22Rv1 (cell line): ENCODE results near the gene REXO1.

ENCODE experiments used
- ZFX ChIP-seq: fragments of 450-650 bp; IDR thresholded peaks from 2 replicates; pipeline ENCODE4 v1.6.1; 2017; ENCODE audit warnings: antibody characterized with exemption, borderline replicate concordance
- TF ChIP-seq, protein P1 (sequence below): fragments of 450-650 bp; IDR thresholded peaks from 2 replicates; pipeline ENCODE4 v1.5.1; 2017; ENCODE audit warnings: mild to moderate bottlenecking

DNA sequence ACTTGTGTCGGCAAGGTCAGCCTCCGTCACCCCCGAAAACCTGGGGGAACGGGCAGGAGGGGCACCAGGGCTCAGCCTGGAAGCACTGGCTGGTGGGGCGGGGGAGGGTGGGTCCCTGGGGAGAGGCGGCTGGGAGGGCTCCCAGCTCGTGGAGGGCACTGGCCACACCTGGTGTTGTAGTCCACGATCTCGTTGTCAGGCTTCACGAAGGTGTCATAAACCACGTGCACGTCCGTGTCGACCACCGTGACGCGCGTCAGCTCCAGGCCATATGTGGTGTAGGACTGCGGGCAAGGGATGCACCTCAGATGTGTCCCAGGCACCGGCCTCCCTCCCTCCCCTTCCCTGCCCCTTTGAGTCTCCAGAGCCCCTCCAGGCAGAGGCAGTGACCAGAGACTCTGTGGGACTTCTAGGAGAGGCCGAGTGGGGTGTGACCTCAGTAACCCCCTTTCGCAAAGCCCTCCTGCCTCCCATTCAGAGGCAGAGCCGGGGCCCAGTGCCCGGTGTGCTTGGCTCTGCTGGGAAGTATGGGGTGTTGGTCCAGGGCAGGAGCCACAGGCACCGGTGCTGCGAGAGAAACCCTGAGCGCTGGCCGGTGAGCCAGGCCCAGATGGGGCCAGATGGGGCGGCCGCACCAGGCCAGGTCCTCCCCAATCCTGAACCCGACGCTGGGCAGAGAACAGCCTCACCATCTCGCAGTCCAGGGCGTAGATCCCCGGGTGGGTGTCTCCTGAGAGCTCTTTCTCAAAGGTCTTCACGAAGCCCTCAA, 31.6 kb downstream of the REXO1 start:
- TF ChIP-seq, protein P1, sequence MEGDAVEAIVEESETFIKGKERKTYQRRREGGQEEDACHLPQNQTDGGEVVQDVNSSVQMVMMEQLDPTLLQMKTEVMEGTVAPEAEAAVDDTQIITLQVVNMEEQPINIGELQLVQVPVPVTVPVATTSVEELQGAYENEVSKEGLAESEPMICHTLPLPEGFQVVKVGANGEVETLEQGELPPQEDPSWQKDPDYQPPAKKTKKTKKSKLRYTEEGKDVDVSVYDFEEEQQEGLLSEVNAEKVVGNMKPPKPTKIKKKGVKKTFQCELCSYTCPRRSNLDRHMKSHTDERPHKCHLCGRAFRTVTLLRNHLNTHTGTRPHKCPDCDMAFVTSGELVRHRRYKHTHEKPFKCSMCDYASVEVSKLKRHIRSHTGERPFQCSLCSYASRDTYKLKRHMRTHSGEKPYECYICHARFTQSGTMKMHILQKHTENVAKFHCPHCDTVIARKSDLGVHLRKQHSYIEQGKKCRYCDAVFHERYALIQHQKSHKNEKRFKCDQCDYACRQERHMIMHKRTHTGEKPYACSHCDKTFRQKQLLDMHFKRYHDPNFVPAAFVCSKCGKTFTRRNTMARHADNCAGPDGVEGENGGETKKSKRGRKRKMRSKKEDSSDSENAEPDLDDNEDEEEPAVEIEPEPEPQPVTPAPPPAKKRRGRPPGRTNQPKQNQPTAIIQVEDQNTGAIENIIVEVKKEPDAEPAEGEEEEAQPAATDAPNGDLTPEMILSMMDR = no peak
- no peak for TF ChIP-seq ZFX
